Neural progenitor cell (in vitro differentiated cells): Measurements from ENCODE around the gene BCORL1.

Experiments used
- EZH2 ChIP-seq: fragments of 200-600 bp; sonication (generic); IDR thresholded peaks from 2 replicates; pipeline ENCODE4 v1.6.1; 2017; ENCODE audit warnings: antibody characterized with exemption, mild to moderate bottlenecking, moderate library complexity
- EZH2phosphoT487 ChIP-seq: fragments of 200-600 bp; sonication (generic); IDR thresholded peaks from 2 replicates; pipeline ENCODE4 v1.6.1; 2017; ENCODE audit warnings: antibody characterized with exemption
- TF ChIP-seq, protein P1 (sequence below): fragments of 200-600 bp; sonication (generic); IDR thresholded peaks from 2 replicates; pipeline ENCODE4 v1.5.1; 2017; ENCODE audit warnings: antibody characterized with exemption, mild to moderate bottlenecking

DNA sequence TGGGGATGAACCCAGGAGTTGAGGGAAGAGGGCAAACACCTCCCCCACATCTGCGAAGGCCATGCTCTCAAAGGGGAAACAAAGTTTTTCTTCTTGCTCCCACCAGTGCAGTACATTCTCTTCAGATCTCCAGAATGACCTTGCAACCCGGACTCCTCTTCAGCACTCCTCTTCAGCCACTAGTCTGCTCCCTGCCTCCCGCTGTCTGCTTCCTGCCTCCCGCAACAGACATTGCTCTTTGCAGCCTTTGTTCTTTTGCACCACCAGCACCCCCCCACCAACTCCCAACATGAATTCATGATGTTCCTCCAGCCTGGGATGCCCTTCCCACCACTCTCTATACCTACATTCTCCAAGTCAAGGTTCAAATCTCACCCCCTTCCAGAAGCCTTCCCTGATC lies 44.4 kb upstream of the BCORL1 start:
- TF ChIP-seq, protein P1, sequence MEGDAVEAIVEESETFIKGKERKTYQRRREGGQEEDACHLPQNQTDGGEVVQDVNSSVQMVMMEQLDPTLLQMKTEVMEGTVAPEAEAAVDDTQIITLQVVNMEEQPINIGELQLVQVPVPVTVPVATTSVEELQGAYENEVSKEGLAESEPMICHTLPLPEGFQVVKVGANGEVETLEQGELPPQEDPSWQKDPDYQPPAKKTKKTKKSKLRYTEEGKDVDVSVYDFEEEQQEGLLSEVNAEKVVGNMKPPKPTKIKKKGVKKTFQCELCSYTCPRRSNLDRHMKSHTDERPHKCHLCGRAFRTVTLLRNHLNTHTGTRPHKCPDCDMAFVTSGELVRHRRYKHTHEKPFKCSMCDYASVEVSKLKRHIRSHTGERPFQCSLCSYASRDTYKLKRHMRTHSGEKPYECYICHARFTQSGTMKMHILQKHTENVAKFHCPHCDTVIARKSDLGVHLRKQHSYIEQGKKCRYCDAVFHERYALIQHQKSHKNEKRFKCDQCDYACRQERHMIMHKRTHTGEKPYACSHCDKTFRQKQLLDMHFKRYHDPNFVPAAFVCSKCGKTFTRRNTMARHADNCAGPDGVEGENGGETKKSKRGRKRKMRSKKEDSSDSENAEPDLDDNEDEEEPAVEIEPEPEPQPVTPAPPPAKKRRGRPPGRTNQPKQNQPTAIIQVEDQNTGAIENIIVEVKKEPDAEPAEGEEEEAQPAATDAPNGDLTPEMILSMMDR, result no peak
- TF ChIP-seq EZH2 (no peak), EZH2phosphoT487 (no peak)
